HG03521 (cell line): ENCODE data around the gene DPP3.
"Not testable (repeated sequence)": the region's sequence is repeated elsewhere in the genome, so short reads cannot be mapped to it uniquely, and the experiment has no call there.

Source experiments
- ATAC-seq: cut with Tn5 transposase; IDR thresholded peaks from one replicate; pipeline ENCODE4 v1.9.1; 2021; ENCODE audit warnings: mild to moderate bottlenecking, moderate library complexity; ENCODE audit not compliant: unreplicated experiment

The DPP3 gene

DNA sequence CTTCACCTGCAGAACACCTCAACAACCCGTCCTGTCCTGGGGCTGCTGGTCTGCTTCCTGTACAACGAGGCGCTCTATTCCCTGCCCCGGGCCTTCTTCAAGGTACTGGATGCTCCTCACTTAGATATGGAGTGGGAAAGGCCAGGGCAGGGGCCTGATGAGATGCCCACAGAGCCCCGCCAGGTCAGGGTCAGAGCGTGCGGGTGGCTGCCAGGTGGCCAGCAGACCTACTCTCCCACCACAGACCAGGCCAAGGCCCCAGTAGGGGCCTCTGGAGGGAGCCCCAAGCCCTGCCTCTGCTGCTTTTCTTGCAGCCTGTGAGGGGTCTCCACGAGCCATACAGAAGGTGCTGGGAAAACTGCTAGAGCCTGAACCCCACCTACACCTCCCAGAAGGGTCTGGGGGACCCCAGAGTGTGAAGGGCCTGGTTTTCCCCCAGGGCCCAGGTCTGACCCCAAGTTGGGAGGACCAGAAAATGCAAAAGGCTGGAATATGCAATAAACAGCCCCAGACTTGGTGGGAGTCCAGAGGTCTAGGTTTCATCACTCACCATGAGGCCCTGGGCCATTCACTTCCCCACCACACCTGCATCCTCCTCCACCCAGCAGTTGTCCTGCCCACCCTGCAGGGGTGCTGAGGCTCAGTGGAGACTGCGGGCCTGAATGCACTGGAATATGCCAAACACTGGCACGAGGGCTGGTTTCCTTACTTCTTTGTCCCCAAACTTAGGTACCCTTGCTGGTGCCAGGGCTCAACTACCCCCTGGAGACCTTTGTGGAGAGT lies 50.9 kb downstream of the DPP3 start:
- no peak for ATAC-seq

DNA sequence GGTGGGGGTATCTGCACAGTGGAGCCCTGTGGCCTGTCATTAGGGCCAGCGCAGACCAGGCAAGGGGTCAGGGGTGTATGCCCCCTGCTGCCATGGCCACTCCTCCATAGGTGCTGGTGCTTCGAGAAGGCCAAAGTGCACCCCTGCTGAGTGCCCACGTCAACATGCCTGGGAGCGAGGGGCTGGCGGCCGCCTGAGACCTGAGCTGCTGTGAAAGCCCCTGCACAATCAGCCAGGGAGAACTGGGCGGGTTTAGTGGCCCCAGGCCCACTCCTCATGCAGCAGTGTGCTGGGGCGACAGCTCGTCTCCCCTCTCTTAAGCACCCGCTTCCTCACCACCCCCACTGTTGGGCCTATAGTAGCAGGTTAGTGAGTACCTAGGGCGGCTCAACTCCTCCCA lies 51.6 kb downstream of the DPP3 start:
- ATAC-seq: no peak

DNA sequence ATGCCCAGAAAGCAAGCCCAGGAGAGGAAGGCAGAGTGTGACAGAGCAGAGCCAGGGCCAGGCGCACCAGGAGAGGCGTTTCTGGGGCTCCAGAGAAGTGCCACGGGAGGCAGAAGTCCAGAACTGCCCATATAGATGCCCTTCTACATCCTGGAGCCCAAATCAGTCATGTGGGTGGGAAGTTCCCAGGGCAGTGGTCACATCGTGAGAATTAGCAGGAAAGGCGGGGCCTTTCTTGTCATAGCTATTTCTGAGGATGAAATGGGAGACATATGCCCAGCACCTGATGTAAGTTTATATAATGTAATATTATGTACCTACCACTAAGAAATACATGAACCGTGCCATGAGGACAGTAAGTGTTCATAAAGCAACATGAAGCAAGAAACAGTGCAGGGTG lies 52.5 kb downstream of the DPP3 start:
- ATAC-seq: no peak

DNA sequence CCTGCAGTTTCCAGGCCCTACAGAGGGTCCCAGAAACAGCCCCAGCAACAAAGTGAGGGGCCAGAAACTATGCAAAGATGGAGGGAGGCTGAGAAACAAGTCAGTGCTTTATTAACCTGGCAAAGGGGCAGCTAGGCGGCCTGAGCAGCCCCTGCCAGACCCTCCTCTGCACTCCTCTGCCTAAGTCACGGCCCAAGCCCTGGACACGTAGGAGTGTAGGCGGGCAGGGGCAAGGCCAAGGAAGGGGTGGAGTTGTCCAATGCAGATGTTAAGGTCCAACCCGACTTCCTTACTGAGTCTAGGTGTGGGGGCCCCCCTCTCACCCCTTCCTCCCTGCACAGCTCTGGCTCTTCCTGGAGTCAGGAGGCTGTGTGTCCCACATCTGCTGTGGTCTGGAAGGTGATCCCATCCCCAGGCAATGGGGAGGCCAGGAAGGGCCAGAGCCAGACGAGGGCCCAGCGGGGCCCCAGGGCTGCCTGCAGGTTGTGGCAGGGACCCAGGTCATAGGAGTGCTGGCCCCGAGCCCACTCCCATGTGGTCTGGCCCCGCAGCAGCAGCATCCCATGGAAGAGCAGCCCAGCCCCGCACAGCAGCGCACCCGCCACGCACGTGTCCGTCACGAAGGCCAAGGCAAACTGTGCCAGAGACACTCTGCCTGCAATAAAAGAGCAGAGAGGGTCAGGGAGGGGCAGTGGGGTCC lies 59.1 kb downstream of the DPP3 start:
- ATAC-seq: no peak

DNA sequence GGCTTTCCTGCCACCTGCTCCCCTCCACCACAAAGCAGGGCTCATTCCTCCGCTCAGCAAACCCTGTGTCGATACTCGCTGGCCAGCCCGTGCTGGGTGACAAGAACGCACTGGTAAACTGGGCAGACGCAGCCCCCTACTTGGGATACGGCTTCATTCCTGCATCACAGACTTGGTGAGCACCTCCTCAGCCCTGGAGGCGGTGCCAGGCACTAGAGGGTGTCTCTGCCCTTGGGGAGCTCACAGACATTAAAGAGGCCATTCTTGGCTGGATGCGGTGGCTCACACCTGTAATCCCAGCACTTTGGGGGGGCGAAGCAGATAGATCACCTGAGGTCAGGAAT lies 59.6 kb downstream of the DPP3 start:
- ATAC-seq: no peak

DNA sequence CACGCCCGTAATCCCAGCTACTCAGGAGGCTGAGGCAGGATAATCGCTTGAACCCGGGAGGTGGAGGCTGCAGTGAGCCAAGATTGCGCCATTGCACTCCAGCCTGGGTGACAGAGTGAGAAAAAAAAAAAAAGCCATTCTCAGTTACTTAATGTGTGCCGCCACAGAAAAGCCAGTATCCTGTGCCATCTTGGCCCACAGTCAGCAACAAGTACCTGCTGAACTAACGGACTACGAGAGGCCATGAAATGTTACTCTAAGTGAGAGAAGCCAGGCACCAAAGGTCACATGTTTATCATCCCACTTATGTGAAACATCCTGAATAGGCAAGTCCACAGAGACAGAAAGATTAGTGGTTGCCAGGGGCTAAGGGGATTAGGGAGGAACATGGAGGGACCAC lies 60.4 kb downstream of the DPP3 start:
- not testable (repeated sequence) for ATAC-seq

DNA sequence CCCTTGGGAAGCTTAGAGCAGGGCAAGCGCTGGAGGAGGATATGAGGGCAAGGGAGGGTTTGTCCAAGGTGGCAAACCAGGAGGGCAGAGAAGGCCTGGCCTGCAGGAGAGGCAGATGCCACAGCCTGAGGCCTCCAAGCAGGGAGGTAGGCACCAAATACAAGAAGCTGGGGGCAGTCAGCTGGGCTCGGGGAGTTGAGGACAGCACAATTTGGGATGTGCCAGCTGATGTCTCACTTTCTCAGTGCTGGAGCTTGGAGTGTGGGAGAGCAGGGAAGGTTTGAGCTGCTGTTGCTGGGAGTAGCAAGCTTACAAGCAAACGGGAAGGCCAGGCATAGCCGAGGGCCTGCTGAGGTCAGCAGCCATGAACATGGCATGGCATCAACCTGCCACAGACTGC lies 61.7 kb downstream of the DPP3 start:
- no peak for ATAC-seq

DNA sequence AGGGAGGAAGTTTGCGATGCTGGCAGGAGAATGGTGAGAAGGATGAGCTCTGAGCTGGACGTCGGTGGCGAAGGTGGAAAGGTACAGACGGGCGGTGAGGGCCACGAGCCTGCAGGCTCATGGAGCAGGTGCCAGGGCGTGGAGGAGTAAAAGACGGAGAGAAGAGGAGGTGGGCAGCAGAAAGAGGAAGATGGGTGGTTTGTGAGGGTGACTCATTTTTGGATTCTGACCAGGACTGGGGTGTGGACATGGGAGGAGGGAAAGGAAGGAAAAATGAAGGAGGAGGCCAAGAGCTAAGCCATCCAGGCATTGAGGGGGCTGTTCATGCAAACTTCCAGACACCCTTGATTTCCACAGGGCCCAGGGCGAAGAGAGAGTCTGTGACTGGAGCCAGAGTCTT lies 62.1 kb downstream of the DPP3 start:
- ATAC-seq: no peak

DNA sequence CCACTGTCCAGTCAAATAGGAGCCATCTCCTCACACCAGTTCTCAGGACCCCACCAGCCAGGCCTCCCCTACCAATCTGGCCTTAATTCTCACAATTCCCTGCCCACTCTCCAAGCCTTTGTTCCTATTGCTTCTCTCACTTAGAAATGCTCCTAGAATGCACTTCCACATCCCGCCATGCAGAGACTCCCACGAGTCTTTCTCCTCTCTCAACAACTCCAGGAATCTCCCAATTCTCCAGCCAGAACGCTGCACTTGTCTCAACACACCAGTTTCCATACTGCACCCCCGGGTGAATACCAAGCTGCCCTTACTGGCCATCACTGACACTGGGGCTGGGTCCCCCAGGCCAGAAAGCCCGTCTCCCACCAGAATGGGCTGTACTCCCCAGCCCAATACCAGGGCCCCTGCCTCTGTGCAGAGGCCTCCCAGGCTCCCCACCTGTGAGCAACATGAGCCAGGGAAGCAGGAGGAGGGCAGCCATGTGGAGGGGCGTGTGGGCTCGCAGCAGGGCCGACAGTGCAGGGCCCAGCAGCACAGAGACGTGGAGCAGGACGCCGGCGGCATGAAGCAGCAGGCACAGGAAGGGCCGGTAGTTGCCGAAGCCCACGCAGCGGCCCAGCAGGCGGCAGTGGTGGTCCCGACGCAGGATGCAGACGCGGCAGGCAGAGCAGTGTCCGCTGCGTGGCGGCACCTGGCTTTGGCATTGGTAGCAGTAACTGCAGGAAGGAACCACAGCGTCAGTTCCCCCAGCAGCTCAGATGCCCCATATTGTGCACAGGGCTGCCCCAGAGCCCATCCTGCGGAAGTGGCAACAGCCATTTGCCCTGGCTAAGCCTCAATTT lies 63.3 kb downstream of the DPP3 start:
- no peak for ATAC-seq

DNA sequence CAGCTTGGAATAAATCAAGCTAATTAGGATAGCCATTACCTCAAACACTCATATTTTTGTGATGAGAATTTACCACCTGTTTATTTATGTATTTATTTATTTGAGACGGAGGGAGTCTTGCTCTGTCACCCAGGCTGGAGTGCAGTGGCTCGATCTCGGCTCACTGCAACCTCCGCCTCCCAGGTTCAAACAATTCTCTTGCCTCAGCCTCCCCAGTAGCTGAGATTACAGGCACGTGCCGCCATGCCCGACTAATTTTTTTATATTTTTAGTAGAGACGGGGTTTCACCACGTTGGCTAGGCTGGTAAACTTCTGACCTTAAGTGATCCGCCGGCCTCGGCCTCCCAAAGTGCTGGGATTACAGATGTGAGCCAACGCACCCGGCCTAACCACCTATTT lies 64.7 kb downstream of the DPP3 start:
- ATAC-seq: not testable (repeated sequence)

DNA sequence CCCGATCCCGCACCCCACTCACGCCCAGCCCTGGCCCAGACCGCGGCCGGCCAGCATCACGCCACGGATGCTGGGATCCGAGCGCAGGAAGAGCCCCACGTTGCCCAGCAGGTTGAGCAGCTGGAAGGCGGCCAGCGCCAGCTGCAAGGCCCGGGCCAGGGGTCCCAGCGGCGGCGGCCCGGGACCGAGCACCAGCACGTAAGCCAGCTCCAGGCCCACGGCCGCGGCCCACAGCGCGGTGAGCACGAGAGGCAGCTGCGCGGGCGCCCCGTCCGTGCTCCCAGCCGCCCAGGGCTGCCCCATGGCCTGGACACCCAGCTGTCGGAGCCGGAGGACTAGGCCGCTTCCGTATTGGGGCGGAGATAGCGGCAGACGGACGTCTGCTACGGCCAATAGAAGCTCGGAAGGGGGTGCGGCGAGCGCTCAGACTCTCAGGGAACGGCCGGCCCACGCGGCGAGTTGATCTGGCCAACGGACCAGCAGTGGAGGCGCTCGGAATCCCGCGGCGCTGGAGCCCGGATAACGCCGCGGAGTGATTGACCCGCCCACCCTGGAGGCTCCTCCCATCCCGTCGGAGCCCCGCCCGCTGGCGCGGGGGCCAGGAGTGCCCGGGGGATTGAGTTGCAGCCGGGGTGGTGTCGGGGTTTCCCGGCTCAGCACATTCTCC lies 65.6 kb downstream of the DPP3 start, which contains the start of gene ZDHHC24:
Gene ZDHHC24, minus strand, starts transcription at position 348 of the 667 bp plus-strand sequence. Its CDS starts 45 bp downstream, at position 303.
- ATAC-seq: peak; percentile 74

DNA sequence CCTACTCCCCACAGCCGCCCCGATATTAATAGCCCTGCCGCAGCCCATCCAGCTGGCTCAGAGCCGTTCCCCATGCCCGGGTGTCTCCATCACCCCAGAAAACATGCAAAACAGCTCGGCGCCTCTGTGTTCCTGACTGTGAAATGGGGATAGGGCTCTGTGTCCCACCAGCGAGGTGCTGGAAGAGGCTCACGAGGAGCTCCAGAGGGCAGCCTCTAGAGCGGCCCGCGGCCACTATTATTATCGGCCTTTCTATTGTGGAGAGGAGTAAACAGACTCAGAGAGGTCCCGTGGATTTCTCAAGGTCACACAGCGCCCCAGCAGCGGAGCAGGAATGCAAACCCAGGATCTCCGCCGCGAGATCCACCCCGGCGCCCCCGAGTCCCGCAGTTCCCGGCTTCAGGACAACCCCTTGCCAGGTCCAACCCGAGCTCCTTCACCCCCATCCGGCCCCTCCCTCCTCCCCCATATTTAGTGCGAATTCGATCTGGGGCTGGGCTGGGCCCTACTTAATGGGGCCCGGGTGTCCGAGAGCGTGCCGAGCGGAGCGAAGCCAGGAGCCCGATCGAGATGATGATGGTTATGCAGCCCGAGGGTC lies 66.2 kb downstream of the DPP3 start, which contains the start of gene ACTN3:
Gene ACTN3, plus strand, starts transcription at position 536 of the 598 bp plus-strand sequence. Its CDS starts 35 bp downstream, at position 571.
- no peak for ATAC-seq

DNA sequence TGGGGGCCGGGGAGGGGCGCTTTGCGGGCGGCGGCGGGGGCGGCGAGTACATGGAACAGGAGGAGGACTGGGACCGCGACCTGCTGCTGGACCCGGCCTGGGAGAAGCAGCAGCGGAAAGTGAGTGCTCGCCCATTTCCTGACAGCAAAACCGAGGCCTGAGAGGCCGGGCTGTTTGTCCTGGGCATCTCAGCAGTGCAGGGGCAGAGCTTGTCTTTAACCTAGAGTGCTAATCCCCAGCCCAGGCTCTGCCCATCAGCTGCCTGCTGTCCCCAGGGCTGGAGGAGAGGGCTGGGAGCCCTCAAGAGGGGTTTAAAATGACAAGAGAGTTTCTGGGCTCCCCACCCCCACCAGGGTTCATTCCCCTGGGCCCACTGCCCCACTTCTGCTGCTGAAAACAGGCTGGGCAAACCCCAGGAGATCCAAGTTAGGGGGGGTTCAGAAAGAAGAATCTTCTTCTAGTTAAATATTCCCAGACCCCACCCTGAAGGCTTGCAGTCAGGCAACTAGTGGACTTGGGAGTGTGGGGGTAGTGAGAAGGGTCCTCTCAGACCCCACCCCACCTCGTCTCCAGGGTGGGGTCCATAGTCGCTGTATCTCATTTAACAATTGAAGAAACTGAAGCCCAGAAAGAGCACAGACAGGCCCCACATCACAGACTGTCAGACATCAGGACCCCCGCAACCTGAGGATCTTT lies 66.9 kb downstream of the DPP3 start:
- ATAC-seq: no peak

DNA sequence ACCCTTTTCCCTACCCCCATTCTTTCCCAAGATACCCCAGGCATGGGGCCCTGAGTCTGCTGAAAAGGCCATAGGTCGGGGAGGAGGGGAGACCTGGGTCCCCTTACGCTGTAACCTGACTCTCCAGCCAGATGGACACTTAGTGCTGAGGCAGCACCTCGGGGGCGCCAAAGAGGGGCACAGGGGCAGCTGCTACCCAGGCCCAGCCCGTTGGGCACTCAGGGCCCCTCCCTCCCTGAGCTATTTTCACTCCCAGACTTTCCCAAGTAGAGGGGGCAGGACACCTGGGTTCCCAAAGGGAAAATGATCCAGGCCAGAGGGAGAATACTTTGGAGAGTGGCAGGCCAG lies 67.4 kb downstream of the DPP3 start:
- no peak for ATAC-seq

DNA sequence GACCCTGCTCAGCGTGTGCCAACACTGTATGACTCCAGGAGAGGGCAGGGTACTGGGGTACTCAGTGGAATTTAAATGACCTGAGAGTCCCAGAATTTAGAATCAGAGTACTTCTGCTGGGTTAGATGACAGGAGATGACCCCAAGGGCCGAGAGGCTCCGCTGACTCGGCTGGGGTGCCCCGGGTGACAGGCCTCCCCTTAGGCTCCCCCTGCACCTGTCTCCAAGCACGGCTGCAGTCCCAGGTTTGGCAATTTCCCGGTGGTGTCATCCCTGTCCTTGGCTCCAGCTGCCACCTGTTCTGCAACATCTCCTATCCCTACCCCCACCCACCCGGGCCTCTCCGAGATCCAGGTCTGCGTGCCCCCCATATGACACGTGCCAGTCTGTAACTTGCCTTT lies 67.8 kb downstream of the DPP3 start:
- ATAC-seq: no peak

DNA sequence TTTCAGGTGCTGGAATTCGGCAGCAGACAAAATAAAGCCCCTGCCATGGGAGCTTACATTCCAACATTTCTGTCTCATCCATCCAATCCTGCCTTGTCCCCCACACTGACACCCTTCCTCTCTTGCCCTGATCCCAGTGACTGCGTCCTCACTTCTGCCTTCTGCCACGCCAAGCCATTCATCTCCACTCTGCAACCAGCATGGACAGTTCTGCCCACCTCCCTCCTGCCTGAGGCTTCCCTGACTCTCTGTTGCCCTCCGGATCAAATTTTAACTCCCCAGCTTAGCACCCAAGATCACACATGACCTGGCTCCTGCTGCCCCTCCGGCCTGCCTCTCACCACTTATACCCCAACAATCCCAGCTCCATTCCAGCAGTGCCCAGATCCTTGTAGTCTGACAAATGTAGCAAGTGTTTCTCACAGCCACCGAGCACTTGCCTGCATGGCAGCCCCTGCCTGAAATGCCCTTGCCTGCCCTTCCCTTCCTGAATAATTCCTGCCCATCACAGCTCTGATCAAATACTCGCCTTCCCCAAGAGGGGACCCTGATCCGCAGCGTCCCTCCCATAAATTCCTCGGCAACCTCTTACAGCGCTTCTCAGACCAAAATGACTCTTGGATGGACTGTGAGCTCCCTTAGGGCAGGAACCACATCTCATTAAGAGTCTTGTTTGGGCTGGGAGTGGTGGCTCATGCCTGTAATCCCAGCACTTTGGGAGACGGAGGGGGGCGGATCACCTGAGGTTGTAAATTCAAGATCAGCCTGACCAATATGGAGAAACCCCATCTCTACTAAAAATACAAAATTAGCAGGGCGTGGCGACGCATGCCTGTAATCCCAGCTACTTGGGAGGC lies 68.8 kb downstream of the DPP3 start:
- no peak for ATAC-seq

DNA sequence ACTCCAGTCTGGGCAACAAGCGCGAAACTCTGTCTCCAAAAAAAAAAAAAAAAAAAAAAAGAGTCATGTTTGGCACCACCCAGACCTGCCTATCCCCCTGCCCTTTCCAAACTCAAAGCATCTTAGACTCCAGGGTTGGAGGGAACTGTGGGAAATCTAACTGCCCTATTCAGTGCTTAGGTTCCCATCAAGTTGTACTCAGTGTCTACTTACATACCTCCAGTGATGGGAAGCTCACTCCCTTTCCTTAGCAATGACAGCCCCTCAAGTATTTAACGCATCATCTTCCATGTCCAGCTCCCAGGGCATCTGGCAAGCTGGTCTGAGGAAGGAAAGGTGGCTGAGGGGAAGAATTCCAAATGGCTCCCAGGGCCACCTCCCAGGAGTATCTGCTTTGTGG lies 69.5 kb downstream of the DPP3 start:
- ATAC-seq: no peak

DNA sequence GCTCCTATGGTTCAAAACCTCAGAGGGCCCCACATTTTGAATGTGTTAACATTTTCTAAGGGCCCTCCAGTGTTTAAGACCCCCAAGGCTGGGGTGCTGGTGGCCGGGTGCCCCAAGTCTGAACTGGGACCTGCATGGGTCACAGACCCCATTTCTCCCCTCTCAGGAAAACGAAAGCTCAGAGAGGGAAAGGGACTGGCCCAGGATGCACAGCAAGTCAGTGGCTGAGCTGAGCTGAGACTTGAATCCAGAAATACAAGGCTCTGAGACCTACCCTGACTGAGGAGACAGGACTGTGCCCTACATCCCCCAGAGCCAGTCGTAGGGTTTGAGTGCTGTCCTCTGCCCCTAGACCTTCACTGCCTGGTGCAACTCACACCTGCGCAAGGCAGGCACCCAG lies 70.7 kb downstream of the DPP3 start:
- ATAC-seq: no peak

DNA sequence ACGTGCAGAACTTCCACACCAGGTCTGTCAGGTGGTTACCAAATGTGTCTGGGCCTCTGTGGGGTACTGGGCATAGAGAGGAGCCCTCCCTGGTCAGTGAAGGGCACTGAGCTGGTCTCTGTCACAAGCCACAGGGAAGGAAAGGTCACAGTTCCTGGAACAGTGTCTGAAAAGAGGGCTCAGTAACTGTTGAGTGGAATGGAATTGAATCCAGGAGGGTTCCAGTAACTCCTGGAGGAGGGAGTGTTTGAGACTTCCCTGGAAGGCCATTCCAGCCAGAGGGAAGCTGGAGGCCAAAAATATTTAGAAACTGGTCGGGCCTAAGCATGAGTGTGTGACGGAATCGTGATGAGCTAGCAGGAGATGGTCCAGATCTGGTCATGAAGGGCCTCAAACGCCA lies 74.4 kb downstream of the DPP3 start:
- ATAC-seq: no peak
